Umbilical cord (tissue), 2 donors: Measurements from ENCODE around the gene BFSP2. TPM values are rescaled to one million over a fixed set of nuclear protein-coding genes. Genes with fewer than 3 reads are reported as not detected.
A peak's percentile ranks its signal among the peaks of the same experiment; 100 is the strongest.

Experiments used
- DNase-seq: peaks from one replicate; pipeline ENCODE4 v3.0.0-alpha.2; 2015; ENCODE audit warnings: low spot score
- total RNA-seq: library from RNA; depleted of rRNA; stranded (reverse); fragments of >200 nt; gene quantifications from one replicate; pipeline ENCODE4 v1.2.3, GENCODE V29; 2014; ENCODE audit warnings: low replicate concordance; ENCODE audit not compliant: insufficient read depth

Gene BFSP2, protein sequence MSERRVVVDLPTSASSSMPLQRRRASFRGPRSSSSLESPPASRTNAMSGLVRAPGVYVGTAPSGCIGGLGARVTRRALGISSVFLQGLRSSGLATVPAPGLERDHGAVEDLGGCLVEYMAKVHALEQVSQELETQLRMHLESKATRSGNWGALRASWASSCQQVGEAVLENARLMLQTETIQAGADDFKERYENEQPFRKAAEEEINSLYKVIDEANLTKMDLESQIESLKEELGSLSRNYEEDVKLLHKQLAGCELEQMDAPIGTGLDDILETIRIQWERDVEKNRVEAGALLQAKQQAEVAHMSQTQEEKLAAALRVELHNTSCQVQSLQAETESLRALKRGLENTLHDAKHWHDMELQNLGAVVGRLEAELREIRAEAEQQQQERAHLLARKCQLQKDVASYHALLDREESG
- total RNA-seq, result 3.4 TPM

DNA sequence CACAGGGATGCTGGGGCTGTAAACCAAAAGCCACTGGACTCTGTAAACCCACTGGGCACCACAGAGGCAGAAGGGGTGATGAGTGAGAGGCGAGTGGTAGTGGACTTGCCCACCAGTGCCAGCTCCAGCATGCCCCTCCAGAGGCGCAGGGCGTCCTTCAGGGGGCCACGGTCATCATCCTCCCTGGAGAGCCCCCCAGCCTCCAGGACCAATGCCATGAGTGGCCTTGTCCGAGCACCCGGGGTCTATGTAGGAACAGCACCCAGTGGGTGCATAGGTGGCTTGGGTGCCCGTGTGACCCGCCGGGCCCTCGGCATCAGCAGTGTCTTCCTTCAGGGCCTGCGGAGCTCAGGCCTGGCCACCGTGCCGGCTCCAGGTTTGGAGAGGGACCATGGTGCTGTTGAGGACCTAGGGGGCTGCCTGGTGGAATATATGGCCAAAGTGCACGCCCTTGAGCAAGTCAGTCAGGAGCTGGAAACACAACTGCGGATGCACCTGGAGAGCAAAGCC is at the start of gene BFSP2:
TSS of gene BFSP2 (plus strand) at position 51 of the 510 bp plus-strand sequence. CDS start at position 79, 28 bp downstream.
- DNase-seq, result no peak

DNA sequence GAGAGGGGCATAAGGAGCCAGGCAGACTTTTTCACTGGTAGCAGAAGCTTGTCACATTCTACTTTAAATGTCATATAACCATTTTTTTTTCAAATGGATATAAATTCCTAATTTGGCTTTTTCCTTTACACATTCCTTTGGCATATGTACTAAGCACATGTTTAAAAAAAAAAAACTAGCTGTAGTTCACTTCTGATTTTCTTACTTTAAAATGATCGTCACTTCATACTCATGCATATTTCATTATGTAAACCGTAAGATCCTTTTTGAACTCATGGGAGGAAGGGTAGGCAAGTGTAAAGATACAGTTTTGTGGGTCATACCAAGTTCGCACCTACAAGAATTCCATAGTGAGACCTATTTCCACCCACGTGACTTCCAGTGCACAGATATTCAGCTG is 45.1 kb upstream of the BFSP2 start:
- no peak for DNase-seq

DNA sequence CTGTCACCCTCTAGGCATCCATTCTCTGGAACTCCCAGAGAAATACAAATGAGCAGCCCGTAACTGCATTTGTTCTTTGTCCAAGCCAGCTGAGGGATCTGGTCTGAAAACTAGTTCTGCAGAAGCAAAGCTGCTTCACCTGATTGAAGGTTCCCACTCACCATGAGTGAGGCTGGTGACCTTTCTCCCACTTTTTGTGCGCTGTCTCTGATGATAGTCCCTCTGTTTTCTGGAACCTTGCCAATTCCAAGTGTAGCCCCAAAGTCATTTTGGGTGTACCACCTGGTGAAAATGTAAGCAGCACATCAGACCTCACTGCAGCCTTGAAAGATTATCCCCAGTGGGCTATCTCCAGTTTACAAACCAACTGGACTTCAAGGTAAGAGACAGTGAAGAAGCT is 39.4 kb upstream of the BFSP2 start:
- no peak for DNase-seq

DNA sequence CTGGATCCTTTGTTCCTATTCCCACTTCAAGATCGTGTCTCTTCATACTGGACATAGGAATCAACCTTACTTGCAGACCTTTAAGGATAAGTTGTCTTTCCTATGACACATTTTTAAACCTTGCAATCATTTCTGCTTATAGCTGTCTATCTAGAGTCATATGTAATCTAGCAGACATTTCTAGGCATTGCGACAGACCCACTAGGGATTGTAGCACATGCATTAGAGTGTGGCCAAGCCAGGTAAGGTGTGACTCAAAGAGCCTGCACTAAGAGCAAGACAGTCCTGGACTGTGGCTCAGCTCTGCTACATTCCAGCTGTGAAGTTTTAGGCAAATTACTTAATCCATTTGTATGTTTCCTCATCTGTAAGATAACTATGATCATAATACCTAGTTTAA is 38.8 kb upstream of the BFSP2 start:
- no peak for DNase-seq

DNA sequence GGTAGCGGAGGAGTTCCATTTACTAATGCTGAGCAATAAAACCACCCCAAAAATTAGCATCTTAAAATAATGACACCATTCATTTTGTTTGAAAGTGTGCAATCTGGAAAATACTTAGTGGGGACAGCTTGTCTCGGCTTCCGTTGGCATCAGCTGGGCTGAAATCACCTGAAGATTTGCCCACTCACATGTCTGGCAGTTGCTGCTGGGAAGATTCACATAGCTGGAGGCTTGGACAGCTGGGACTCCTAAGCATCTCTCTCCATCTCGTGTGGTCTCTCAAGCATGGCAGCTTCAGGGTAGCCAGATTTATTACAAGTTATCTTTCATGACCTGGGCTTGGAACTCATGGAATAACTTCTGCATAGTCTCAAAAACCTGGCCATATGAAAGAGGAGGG is 38.4 kb upstream of the BFSP2 start:
- DNase-seq, result no peak

DNA sequence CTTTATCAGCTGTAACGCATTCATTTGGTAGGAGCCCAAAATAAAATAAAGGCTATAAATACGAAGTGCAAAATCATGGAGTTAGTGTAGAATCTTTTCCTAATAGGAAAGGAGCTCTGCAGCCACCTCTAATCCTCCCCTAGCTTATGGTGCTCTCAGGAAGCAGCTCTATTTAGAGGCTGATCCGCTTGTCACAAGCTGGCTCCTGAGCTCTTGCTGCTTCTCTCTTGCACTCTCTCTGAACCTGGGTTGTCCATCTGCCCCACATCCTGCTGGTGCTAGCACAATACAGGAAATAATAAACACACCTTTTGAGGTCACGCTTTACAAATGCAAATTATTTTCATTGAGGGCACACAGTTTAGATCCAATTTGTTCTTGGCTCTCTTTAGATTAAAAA is 37.3 kb upstream of the BFSP2 start:
- no peak for DNase-seq

DNA sequence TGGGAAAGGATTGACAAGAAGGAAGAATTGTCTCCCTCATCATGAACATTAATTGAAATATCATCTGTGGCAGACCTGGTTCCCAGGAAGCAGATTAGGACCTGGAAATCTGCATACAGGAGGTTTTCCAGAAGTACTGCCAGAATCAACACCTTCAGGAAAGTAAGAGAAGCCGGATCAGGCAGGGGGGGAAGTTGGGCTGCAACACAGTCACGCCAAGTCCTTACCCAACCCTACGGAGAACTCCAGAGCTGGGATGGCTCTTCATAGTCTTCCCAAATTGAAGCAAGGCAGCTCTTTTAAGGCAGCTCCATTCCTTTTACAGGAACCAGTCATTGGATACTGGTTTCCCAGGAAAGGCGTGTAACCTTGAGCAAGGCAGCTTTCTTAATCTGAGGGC is 35.2 kb upstream of the BFSP2 start:
- DNase-seq, result no peak

DNA sequence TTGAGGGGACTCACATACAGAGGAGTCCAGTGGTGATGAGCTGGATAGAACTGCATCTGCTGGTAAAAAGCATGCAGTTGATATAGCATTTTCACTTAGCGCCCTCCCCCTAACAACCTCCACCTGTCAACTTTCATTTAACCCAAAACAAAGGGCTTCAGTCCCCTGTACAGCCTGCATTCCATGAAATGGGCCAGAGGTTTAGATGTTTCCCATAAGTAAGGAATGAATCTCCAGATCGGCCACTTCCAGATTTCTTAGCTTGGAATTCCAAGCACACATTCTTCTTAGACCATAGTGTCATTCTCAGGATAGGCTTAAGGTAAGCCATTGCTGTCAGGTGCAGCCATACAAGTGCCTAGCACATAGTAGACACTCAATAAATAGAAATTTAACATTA is 32.9 kb upstream of the BFSP2 start:
- no peak for DNase-seq

DNA sequence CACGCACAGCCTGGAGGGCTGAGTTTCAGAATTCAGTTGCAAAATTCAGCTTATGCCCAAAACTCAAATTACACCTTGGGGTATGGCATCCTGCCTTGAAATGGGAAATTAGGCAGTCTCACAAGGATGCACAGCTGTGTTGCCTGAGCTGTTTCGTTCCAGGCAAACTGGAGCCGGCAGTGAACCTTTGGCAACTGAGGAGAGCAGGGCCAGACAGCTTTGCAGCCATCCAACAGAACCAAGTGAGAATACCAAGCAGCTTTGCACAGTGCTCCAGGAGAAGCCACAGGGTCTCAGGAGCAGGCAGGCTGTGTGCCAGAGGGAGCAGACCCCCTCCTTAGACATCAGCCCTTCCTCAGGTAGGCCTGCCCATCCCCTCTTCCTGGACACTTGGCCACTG is 32.5 kb upstream of the BFSP2 start:
- no peak for DNase-seq

DNA sequence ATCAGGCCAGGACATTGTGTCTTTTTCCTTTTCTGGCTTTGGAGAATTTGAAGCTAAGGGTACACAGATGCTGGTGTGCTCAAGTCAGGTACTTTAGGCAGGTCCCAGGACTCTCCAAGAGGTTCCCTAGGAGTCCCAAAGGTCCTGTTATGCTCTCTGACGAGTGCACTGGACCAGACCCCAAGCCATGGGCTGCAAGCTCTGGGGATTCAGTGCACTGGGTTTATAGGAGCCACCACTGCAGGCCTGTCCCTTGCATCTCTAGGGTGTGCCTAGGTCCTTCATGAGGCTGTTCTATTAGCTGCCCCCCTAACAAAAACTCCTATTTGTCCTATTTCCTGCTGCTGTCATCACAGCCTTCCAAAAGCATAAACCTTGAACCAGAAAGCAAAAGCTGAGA is 31.9 kb upstream of the BFSP2 start:
- DNase-seq, result no peak

DNA sequence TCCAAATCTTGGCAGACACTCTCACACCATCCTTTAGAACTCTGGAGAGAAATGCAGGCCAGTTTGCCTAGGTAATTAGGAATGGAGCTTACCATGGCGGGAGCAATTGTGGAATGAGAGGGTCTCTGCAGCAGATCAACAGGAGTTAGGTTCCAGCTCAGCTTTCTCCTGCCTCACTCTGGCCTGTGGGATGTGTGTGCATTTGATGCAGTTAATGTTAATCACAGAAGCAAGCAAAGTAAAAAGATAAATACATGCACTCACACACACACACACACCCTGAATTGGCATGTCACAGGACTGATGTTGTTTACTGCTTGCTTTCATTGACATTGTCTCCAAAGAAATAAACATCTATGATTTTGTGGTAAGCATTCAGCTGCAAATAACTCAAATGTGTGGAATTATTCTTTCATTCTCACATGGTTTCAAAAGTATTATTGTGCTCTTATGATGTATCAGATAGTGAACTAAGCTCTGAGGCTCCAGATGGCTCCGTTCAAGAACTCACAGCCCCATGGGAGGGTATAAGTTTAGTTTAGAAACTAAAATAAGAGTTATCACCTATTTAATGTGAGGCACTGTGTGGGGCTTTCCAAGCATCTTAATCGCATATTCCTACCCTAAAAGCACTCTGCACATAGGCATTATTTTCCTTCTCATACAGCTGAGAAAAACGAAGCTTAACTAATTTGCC is 31.3 kb upstream of the BFSP2 start:
- DNase-seq, result no peak

DNA sequence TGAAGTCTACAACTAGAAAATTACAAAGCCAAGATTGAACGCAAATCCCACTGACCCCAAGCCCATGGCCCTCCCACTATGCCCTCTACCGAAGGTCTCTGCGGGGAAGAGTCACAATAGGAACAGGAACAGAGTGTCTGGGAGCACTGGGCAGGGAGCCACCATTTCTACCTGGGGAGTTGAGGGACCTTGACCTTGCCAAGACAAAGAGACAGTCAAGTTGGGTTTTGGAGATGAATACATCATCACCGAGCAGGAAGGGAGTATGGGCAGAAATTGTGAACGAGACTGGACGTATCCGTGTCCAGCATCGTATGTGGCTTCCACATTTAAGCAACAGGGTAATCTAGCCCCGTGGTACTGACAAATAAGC is 30.8 kb upstream of the BFSP2 start:
- DNase-seq, result no peak

DNA sequence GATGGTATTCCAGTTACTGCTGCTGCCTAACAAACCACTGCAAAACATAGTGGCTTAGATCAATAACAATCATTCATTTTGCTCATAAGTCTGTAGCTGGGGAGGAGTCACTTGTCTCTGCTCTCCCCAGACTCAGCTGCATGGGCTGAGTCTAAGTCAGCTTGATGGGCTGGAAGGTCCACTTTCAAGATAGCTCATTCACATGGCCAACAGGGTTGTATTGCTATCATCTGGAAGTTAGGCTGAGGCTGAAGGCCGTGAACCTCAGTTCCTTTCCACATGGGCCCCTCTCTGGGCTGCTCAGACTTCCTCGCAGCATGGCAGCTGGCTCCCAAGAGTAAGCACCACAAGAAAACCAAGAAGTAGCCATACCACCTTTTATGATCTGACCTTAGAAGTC is 28.7 kb upstream of the BFSP2 start:
- no peak for DNase-seq

DNA sequence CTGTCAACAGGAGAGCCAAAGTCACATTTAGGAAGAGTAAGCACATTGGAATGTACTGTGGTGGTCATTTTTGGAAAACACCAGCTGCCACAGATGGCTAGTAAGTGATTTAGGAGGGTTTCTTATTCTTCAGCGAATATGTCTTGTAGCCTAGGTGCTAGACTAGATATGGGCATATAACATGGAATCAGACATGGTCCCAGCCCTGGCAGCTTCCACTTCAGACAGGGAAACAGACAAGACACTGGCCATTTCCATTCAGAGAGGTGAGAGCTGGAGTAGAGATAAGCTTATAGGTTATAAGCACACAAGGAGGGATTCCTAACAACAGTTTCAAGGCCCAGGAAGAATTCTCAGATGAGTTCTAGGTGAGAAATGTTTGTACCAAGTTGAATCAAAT is 28.2 kb upstream of the BFSP2 start:
- DNase-seq, result no peak

DNA sequence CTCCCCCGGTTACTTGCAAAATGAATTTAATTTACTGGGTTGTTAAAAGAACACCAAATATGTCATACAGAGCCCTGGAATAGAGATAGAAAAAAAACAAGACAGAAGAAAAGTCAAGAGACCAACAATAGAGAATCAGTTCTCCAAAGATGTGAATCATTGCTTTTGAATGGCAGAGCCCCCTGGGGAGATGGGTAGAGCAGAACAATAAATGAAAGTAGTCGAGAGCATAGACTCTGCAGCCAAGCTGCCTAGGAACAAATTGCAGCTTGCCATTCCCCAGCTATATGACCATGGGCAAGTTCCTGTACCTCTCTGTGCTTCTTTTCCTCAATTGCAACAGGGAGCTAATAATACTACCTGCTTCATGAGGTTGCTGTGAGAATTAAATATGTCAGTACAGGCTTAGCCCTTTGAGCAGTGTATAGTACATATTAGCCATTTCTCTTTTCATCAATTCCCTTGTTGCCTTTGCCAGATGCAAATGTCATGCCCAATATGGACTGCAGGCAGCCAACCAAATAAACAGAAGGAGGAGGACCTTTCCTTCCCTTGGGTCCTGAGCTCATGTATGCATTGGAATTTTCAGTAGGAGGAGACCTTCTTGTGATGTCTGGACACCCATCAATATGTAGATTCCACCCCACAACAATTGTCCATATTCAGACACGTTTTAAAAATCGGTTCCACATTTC is 25.0 kb upstream of the BFSP2 start:
- no peak for DNase-seq

DNA sequence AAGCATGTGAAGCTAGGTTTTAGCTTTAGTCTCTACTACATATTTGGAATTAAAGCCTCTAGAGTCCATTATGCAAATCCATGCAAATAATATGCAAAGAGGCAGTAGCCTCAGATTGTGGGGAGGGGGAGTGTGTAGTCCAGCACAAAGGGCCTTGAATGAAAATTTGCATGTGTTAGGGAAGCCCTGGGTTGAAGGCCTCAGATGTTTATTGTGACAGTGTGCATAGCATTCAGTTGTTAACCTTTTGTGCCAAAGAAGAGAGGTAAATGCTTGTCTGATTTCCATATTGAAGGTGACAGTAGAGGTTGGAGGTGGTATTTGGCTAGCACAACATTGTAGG is 24.5 kb upstream of the BFSP2 start:
- DNase-seq, result no peak

DNA sequence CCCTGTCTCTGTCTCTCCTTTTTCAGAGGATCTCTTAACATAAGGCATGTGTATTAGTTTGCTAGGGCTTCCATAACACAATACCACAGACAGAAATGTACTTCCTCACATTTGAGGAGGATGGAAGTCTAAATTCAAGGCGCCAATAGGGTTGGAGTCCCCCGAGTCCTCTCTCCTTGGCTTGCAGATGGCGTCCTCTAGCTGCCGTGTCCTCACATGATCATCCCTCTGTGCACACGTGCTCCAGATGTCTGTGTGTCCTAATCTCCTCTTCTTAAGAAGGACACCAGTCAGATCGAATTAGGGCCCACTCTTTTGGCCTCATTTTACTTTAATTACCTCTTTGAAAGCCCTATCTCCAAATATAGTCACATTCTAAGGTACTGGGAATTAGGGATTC is 23.0 kb upstream of the BFSP2 start:
- DNase-seq, result no peak

DNA sequence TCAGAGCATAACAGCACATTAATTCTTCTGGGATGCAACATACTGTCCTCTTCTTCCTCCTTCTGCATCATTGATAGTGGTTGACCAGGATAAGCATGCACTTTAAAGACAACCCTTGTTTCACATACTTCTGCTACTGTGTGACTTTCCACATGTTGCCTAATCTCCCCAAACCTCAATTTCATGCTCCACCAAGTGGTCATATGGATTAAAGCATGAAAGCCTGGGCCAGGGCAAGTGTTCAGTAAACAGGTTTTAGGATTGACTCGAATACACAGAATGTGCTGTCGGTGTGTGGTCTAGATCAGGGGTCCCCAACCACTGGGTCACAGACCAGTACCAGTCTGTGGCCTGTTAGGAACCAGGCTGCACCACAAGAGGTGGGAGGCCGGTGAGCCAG is 22.5 kb upstream of the BFSP2 start:
- peak; percentile 46 for DNase-seq

DNA sequence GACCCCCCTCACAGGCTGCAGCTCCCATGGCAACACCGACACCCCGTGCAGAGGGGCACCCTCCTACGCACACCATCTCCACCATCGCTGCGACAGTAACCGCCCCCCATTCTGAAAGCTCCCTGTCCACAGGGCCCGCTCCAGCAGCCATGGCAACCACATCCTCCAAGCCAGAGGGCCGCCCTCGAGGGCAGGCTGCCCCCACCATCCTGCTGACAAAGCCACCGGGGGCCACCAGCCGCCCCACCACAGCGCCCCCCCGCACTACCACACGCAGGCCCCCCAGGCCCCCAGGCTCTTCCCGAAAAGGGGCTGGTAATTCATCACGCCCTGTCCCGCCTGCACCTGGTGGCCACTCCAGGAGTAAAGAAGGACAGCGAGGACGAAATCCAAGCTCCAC is 19.9 kb upstream of the BFSP2 start:
- no peak for DNase-seq

DNA sequence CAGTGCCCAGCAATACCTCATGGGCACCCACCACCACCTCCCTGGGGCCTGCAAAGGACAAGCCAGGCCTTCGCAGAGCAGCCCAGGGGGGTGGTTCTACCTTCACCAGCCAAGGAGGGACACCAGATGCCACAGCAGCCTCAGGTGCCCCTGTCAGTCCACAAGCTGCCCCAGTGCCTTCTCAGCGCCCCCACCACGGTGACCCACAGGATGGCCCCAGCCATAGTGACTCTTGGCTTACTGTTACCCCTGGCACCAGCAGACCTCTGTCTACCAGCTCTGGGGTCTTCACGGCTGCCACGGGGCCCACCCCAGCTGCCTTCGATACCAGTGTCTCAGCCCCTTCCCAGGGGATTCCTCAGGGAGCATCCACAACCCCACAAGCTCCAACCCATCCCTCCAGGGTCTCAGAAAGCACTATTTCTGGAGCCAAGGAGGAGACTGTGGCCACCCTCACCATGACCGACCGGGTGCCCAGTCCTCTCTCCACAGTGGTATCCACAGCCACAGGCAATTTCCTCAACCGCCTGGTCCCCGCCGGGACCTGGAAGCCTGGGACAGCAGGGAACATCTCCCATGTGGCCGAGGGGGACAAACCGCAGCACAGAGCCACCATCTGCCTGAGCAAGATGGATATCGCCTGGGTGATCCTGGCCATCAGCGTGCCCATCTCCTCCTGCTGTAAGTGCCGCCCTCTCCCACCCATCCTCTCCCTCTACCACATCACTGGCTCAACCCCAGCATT is 19.2 kb upstream of the BFSP2 start:
- DNase-seq, result no peak

DNA sequence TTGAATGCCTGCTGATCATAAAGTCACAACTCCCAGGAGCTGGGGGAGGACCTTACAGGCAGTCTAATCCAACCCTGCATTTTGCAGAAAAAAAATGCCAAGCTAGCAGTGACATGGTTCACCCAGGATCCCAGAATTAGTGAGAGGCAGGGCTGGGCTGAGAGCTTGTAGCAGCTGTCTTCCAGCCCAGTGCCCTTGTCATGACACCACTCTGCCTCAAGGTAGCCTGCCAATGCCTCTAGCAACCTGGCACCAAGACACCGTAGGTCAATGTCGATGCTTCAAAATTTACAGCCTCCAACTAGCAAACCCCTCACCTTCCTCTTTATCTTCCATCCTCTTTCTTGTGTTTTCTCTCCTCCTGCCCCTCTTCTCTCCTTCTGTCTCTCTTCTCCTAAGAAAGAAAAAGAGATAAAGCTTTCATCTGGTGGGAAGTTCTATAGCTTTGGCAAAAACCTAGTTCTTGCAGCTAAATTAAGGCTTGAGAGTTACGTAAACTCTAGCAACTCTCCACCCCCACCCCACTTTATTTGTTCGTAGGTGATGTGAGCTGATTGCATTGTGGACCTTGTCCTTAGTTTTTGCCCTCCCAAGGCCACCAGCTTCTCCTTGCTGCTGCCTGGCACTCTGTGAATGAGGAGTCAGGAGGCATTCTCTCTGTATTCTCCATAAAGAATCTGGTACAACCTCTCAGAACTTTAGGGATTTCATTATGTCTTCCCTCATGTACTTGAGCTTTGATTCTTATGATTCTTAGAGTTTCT is 18.3 kb upstream of the BFSP2 start:
- no peak for DNase-seq
